Muscle layer of colon (tissue), 2 donors: ENCODE data around the gene MAPK10.

Experiments
- H3K27ac ChIP-seq: one replicate; pipeline ENCODE4 v1.7.0; 2013; ENCODE audit warnings: low read depth, mild to moderate bottlenecking, low read length, moderate library complexity
- H3K27me3 ChIP-seq, 2 donors: one replicate each; pipeline ENCODE4 v1.7.0; 2013; ENCODE audit warnings: low read length in 2 of 2, mild to moderate bottlenecking in 2 of 2; ENCODE audit not compliant: insufficient read depth in 2 of 2, control insufficient read depth in 1 of 2
- H3K36me3 ChIP-seq: one replicate; pipeline ENCODE4 v1.7.0; 2013; ENCODE audit warnings: mild to moderate bottlenecking, low read length; ENCODE audit not compliant: insufficient read depth
- H3K4me1 ChIP-seq: one replicate; pipeline ENCODE4 v1.7.0; 2013; ENCODE audit warnings: mild to moderate bottlenecking, low read length; ENCODE audit not compliant: insufficient read depth
- H3K4me3 ChIP-seq, 2 donors: one replicate each; pipeline ENCODE4 v1.7.0; 2013; ENCODE audit warnings: low read length in 2 of 2, low read depth in 1 of 2, mild to moderate bottlenecking in 1 of 2, moderate library complexity in 1 of 2
- H3K9ac ChIP-seq: one replicate; pipeline ENCODE4 v1.7.0; 2013; ENCODE audit warnings: low read length
- H3K9me3 ChIP-seq: one replicate; pipeline ENCODE4 v1.7.0; 2013; ENCODE audit warnings: mild to moderate bottlenecking, low read length
- donor health status: abdominal sarcoma.
- donor health status: Adenocarcinoma of cecum.

The MAPK10 gene

GRCh38 chr4:86272669-86273068, 87.2 kb downstream of the MAPK10 start:
- Histone ChIP-seq H3K4me1 (no peaks in the 10 kb centered on the region), H3K27ac (no peak overlapping the region), H3K9me3 (no peaks in the 10 kb centered on the region), H3K4me3 (no peak overlapping the region), H3K36me3 (no peaks in the 10 kb centered on the region), H3K9ac (no peak overlapping the region), H3K27me3 (no peaks in the 10 kb centered on the region)

- no peak overlapping the region for H3K9ac ChIP-seq
- no peaks in the 10 kb centered on the region for H3K9me3 ChIP-seq
- no peaks in the 10 kb centered on the region for H3K4me1 ChIP-seq
- H3K4me3 ChIP-seq, result no peak overlapping the region
- H3K27ac ChIP-seq, result no peak overlapping the region
- H3K27me3 ChIP-seq, result no peaks in the 10 kb centered on the region
- H3K36me3 ChIP-seq, result no peaks in the 10 kb centered on the region
Observed at GRCh38 chr4:86271057-86271456, 88.8 kb downstream of the MAPK10 start.

GRCh38 chr4:86269354-86269753, 90.5 kb downstream of the MAPK10 start:
- Histone ChIP-seq H3K9me3 (no peaks in the 10 kb centered on the region), H3K9ac (no peak overlapping the region), H3K4me1 (no peaks in the 10 kb centered on the region), H3K27me3 (no peaks in the 10 kb centered on the region), H3K36me3 (no peaks in the 10 kb centered on the region), H3K4me3 (no peak overlapping the region), H3K27ac (no peak overlapping the region)

GRCh38 chr4:86264241-86264640, 95.6 kb downstream of the MAPK10 start:
- Histone ChIP-seq H3K4me3 (no peak overlapping the region), H3K9me3 (no peaks in the 10 kb centered on the region)

GRCh38 chr4:86261636-86262035, 98.2 kb downstream of the MAPK10 start:
- Histone ChIP-seq H3K9me3 (no peaks in the 10 kb centered on the region), H3K9ac (no peak overlapping the region), H3K27ac (no peak overlapping the region), H3K4me3 (no peak overlapping the region), H3K27me3 (no peaks in the 10 kb centered on the region), H3K4me1 (no peaks in the 10 kb centered on the region), H3K36me3 (no peaks in the 10 kb centered on the region)

More at GRCh38 chr4:86264241-86264640, 95.6 kb downstream of the MAPK10 start:
- no peaks in the 10 kb centered on the region for H3K36me3 ChIP-seq
- no peaks in the 10 kb centered on the region for H3K4me1 ChIP-seq
- H3K9ac ChIP-seq, result no peak overlapping the region
- H3K27me3 ChIP-seq, result no peaks in the 10 kb centered on the region
- no peak overlapping the region for H3K27ac ChIP-seq

GRCh38 chr4:86256086-86256485, 103.8 kb downstream of the MAPK10 start:
- Histone ChIP-seq H3K27ac (no peak overlapping the region), H3K9ac (no peak overlapping the region), H3K27me3 (no peaks in the 10 kb centered on the region), H3K4me3 (no peak overlapping the region), H3K9me3 (no peaks in the 10 kb centered on the region), H3K36me3 (no peaks in the 10 kb centered on the region), H3K4me1 (no peaks in the 10 kb centered on the region)

GRCh38 chr4:86250619-86251018, 109.2 kb downstream of the MAPK10 start:
- no peaks in the 10 kb centered on the region for H3K36me3 ChIP-seq
- H3K4me1 ChIP-seq, result no peaks in the 10 kb centered on the region
- H3K27ac ChIP-seq, result no peak overlapping the region
- H3K9ac ChIP-seq, result no peak overlapping the region
- no peak overlapping the region for H3K4me3 ChIP-seq
- H3K27me3 ChIP-seq, result no peaks in the 10 kb centered on the region
- H3K9me3 ChIP-seq, result no peaks in the 10 kb centered on the region

- Histone ChIP-seq H3K4me1 (no peaks in the 10 kb centered on the region), H3K27me3 (no peaks in the 10 kb centered on the region), H3K4me3 (no peak overlapping the region), H3K27ac (no peak overlapping the region), H3K9me3 (no peaks in the 10 kb centered on the region), H3K9ac (no peak overlapping the region), H3K36me3 (no peaks in the 10 kb centered on the region)
Observed at GRCh38 chr4:86250006-86250405, 109.8 kb downstream of the MAPK10 start.

- no peaks in the 10 kb centered on the region for H3K36me3 ChIP-seq
- no peaks in the 10 kb centered on the region for H3K4me1 ChIP-seq
- H3K27me3 ChIP-seq, result no peaks in the 10 kb centered on the region
- no peak overlapping the region for H3K9ac ChIP-seq
- H3K9me3 ChIP-seq, result no peaks in the 10 kb centered on the region
- no peak overlapping the region for H3K27ac ChIP-seq
- no peak overlapping the region for H3K4me3 ChIP-seq
Observed at GRCh38 chr4:86249074-86249473, 110.8 kb downstream of the MAPK10 start.

GRCh38 chr4:86247906-86248305, 111.9 kb downstream of the MAPK10 start:
- Histone ChIP-seq H3K27me3 (no peaks in the 10 kb centered on the region), H3K4me3 (no peak overlapping the region), H3K27ac (no peak overlapping the region), H3K4me1 (no peaks in the 10 kb centered on the region), H3K9me3 (no peaks in the 10 kb centered on the region), H3K36me3 (no peaks in the 10 kb centered on the region), H3K9ac (no peak overlapping the region)

- Histone ChIP-seq H3K27me3 (no peaks in the 10 kb centered on the region), H3K27ac (no peak overlapping the region), H3K9ac (no peak overlapping the region), H3K4me3 (no peak overlapping the region), H3K4me1 (no peaks in the 10 kb centered on the region), H3K36me3 (no peaks in the 10 kb centered on the region), H3K9me3 (no peaks in the 10 kb centered on the region)
Observed at GRCh38 chr4:86247320-86247719, 112.5 kb downstream of the MAPK10 start.

- H3K27ac ChIP-seq, result no peak overlapping the region
- H3K4me3 ChIP-seq, result no peak overlapping the region
- no peaks in the 10 kb centered on the region for H3K9me3 ChIP-seq
- H3K36me3 ChIP-seq, result no peaks in the 10 kb centered on the region
- no peaks in the 10 kb centered on the region for H3K27me3 ChIP-seq
- H3K4me1 ChIP-seq, result no peaks in the 10 kb centered on the region
- H3K9ac ChIP-seq, result no peak overlapping the region
Observed at GRCh38 chr4:86243750-86244149, 116.1 kb downstream of the MAPK10 start.
